ENCODE results near the gene CPNE2.

The CPNE2 gene

DNA sequence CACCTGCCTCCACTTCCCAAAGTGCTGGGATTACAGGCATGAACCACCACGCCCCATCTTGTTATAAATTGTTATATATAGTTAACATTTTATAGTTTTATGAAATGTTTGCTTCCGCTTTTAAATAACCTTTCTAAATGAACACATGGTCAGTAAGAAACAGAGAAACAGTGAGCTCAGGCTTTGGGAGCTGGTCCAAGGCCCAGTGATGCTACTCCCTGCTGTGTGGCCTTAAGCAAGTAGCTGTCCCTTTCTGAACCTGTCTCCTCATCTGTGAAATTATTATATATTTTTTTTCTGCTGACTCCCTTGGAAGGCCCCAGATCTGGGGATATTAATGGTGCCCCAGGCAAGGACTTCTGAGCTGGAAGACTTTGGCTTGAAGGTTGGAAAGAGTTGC is 19.0 kb downstream of the CPNE2 start:
- peaks cover 21% of the 10 kb centered on the region for H3K4me1 ChIP-seq (ENCODE audit: control insufficient read depth, insufficient read depth, low read length, unreplicated experiment)
- no peaks in the 10 kb centered on the region for H3K27me3 ChIP-seq (ENCODE audit: insufficient read depth, low read length)
- no peak overlapping the region for H3K4me3 ChIP-seq (ENCODE audit: low read depth, low read length)
- no peak overlapping the region for H2AFZ ChIP-seq (ENCODE audit: low read length, unreplicated experiment)
- no peak overlapping the region for H3K27ac ChIP-seq (ENCODE audit: low read depth, low read length)
- no peaks in the 10 kb centered on the region for H3K36me3 ChIP-seq (ENCODE audit: insufficient read depth, low read length)
- no peaks in the 10 kb centered on the region for H3K79me2 ChIP-seq (ENCODE audit: control insufficient read depth, insufficient read depth, low read length, unreplicated experiment)

GRCh38 chr16:57112403-57113041 is 20.1 kb downstream of the CPNE2 start:
- no peak overlapping the region for H3K27ac ChIP-seq (ENCODE audit: low read depth, low read length)
- H3K36me3 ChIP-seq (ENCODE audit: insufficient read depth, low read length) = no peaks in the 10 kb centered on the region

GRCh38 chr16:57113042-57113453 is 20.7 kb downstream of the CPNE2 start:
- no peak overlapping the region for H2AFZ ChIP-seq (ENCODE audit: low read length, unreplicated experiment)
- H3K27ac ChIP-seq (ENCODE audit: low read depth, low read length) = no peak overlapping the region
- peaks cover 21% of the 10 kb centered on the region for H3K4me1 ChIP-seq (ENCODE audit: control insufficient read depth, insufficient read depth, low read length, unreplicated experiment)
- no peak overlapping the region for H3K4me3 ChIP-seq (ENCODE audit: low read depth, low read length)
- no peaks in the 10 kb centered on the region for H3K79me2 ChIP-seq (ENCODE audit: control insufficient read depth, insufficient read depth, low read length, unreplicated experiment)
- H3K27me3 ChIP-seq (ENCODE audit: insufficient read depth, low read length) = no peaks in the 10 kb centered on the region
- H3K36me3 ChIP-seq (ENCODE audit: insufficient read depth, low read length) = no peaks in the 10 kb centered on the region

More at GRCh38 chr16:57112403-57113041, 20.1 kb downstream of the CPNE2 start:
- H3K4me3 ChIP-seq (ENCODE audit: low read depth, low read length) = no peak overlapping the region
- H3K79me2 ChIP-seq (ENCODE audit: control insufficient read depth, insufficient read depth, low read length, unreplicated experiment) = no peaks in the 10 kb centered on the region
- no peaks in the 10 kb centered on the region for H3K27me3 ChIP-seq (ENCODE audit: insufficient read depth, low read length)
- H2AFZ ChIP-seq (ENCODE audit: low read length, unreplicated experiment) = no peak overlapping the region
- peaks cover 21% of the 10 kb centered on the region for H3K4me1 ChIP-seq (ENCODE audit: control insufficient read depth, insufficient read depth, low read length, unreplicated experiment)

GRCh38 chr16:57113664-57114063 is 21.3 kb downstream of the CPNE2 start:
- Histone ChIP-seq H2AFZ (ENCODE audit: low read length, unreplicated experiment) (no peak overlapping the region), H3K36me3 (ENCODE audit: insufficient read depth, low read length) (no peaks in the 10 kb centered on the region), H3K4me3 (ENCODE audit: low read depth, low read length) (no peak overlapping the region), H3K4me1 (ENCODE audit: control insufficient read depth, insufficient read depth, low read length, unreplicated experiment) (peaks cover 21% of the 10 kb centered on the region), H3K27ac (ENCODE audit: low read depth, low read length) (no peak overlapping the region), H3K27me3 (ENCODE audit: insufficient read depth, low read length) (no peaks in the 10 kb centered on the region), H3K79me2 (ENCODE audit: control insufficient read depth, insufficient read depth, low read length, unreplicated experiment) (no peaks in the 10 kb centered on the region)

- Histone ChIP-seq H3K27me3 (ENCODE audit: insufficient read depth, low read length) (no peaks in the 10 kb centered on the region), H3K27ac (ENCODE audit: low read depth, low read length) (no peak overlapping the region), H2AFZ (ENCODE audit: low read length, unreplicated experiment) (no peak overlapping the region)
Measured at GRCh38 chr16:57115168-57115513, 22.8 kb downstream of the CPNE2 start.

GRCh38 chr16:57115514-57116182 is 23.3 kb downstream of the CPNE2 start:
- Histone ChIP-seq H3K4me1 (ENCODE audit: control insufficient read depth, insufficient read depth, low read length, unreplicated experiment) (peaks cover 21% of the 10 kb centered on the region), H3K27me3 (ENCODE audit: insufficient read depth, low read length) (no peaks in the 10 kb centered on the region), H2AFZ (ENCODE audit: low read length, unreplicated experiment) (no peak overlapping the region), H3K4me3 (ENCODE audit: low read depth, low read length) (no peak overlapping the region), H3K36me3 (ENCODE audit: insufficient read depth, low read length) (no peaks in the 10 kb centered on the region), H3K27ac (ENCODE audit: low read depth, low read length) (no peak overlapping the region), H3K79me2 (ENCODE audit: control insufficient read depth, insufficient read depth, low read length, unreplicated experiment) (no peaks in the 10 kb centered on the region)

More at GRCh38 chr16:57115168-57115513, 22.8 kb downstream of the CPNE2 start:
- no peaks in the 10 kb centered on the region for H3K79me2 ChIP-seq (ENCODE audit: control insufficient read depth, insufficient read depth, low read length, unreplicated experiment)
- no peak overlapping the region for H3K4me3 ChIP-seq (ENCODE audit: low read depth, low read length)
- peaks cover 21% of the 10 kb centered on the region for H3K4me1 ChIP-seq (ENCODE audit: control insufficient read depth, insufficient read depth, low read length, unreplicated experiment)
- H3K36me3 ChIP-seq (ENCODE audit: insufficient read depth, low read length) = no peaks in the 10 kb centered on the region

DNA sequence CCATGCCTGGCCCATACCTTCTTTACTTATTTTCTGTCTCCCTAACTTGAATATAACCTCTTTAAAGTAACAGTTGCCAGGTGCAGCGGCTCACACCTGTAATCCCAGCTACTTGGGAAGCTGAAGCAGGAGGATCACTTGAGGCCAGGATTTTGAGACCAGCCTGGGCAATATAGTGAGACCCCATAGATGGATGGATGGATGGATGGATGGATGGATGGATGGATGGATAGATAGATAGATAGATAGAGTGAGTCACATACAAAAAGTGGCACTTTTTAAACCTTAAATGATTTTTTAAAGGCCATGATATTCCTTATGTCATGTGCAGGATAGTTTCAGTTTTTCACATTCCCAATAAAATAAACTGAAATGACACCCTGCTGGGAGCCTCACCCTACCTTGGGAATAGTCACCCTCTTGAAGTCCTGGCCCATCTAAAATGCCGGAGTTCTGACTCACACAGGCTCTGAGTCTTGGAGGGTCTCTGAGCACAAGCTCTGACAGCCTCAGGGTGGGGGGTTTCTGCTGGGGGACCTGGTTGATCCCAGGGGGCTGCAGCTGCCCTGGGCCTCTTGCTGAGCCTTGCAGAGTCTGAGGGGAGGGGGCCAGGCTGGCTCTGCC is 26.2 kb downstream of the CPNE2 start:
- no peaks in the 10 kb centered on the region for H3K79me2 ChIP-seq (ENCODE audit: control insufficient read depth, insufficient read depth, low read length, unreplicated experiment)
- peaks cover 2% of the 10 kb centered on the region; the same call in 1 of the 2 replicates for H3K36me3 ChIP-seq (ENCODE audit: insufficient read depth, low read length)
- no peak overlapping the region for H3K27ac ChIP-seq (ENCODE audit: low read depth, low read length)
- no peak overlapping the region for H3K4me3 ChIP-seq (ENCODE audit: low read depth, low read length)
- peaks cover 4% of the 10 kb centered on the region for H3K4me1 ChIP-seq (ENCODE audit: control insufficient read depth, insufficient read depth, low read length, unreplicated experiment)
- H3K27me3 ChIP-seq (ENCODE audit: insufficient read depth, low read length) = no peaks in the 10 kb centered on the region
- no peak overlapping the region for H2AFZ ChIP-seq (ENCODE audit: low read length, unreplicated experiment)

GRCh38 chr16:57123216-57123973 is 31.0 kb downstream of the CPNE2 start:
- Histone ChIP-seq H3K36me3 (ENCODE audit: insufficient read depth, low read length) (peaks cover 2% of the 10 kb centered on the region; the same call in 1 of the 2 replicates), H3K27me3 (ENCODE audit: insufficient read depth, low read length) (no peaks in the 10 kb centered on the region), H3K4me3 (ENCODE audit: low read depth, low read length) (no peak overlapping the region), H3K27ac (ENCODE audit: low read depth, low read length) (no peak overlapping the region), H3K4me1 (ENCODE audit: control insufficient read depth, insufficient read depth, low read length, unreplicated experiment) (no peaks in the 10 kb centered on the region), H3K79me2 (ENCODE audit: control insufficient read depth, insufficient read depth, low read length, unreplicated experiment) (no peaks in the 10 kb centered on the region), H2AFZ (ENCODE audit: low read length, unreplicated experiment) (no peak overlapping the region)

- Histone ChIP-seq H3K27me3 (ENCODE audit: insufficient read depth, low read length) (no peaks in the 10 kb centered on the region), H3K79me2 (ENCODE audit: control insufficient read depth, insufficient read depth, low read length, unreplicated experiment) (no peaks in the 10 kb centered on the region), H3K4me3 (ENCODE audit: low read depth, low read length) (no peak overlapping the region), H3K27ac (ENCODE audit: low read depth, low read length) (no peak overlapping the region), H3K4me1 (ENCODE audit: control insufficient read depth, insufficient read depth, low read length, unreplicated experiment) (no peaks in the 10 kb centered on the region), H3K36me3 (ENCODE audit: insufficient read depth, low read length) (peaks cover 2% of the 10 kb centered on the region; the same call in 1 of the 2 replicates), H2AFZ (ENCODE audit: low read length, unreplicated experiment) (no peak overlapping the region)
Measured at GRCh38 chr16:57123974-57124674, 31.7 kb downstream of the CPNE2 start.

GRCh38 chr16:57125376-57125775 is 33.0 kb downstream of the CPNE2 start:
- H3K27me3 ChIP-seq (ENCODE audit: insufficient read depth, low read length) = no peaks in the 10 kb centered on the region
- H3K36me3 ChIP-seq (ENCODE audit: insufficient read depth, low read length) = peaks cover 2% of the 10 kb centered on the region; the same call in 1 of the 2 replicates
- H3K79me2 ChIP-seq (ENCODE audit: control insufficient read depth, insufficient read depth, low read length, unreplicated experiment) = no peaks in the 10 kb centered on the region
- H3K4me1 ChIP-seq (ENCODE audit: control insufficient read depth, insufficient read depth, low read length, unreplicated experiment) = no peaks in the 10 kb centered on the region
- H3K4me3 ChIP-seq (ENCODE audit: low read depth, low read length) = no peak overlapping the region
- H3K27ac ChIP-seq (ENCODE audit: low read depth, low read length) = no peak overlapping the region
- H2AFZ ChIP-seq (ENCODE audit: low read length, unreplicated experiment) = no peak overlapping the region

Measured in ACC112 (cell line).